GM19023 (cell line): ENCODE data around the gene SLC26A2.
"Not testable (repeated sequence)": the region's sequence is repeated elsewhere in the genome, so short reads cannot be mapped to it uniquely, and the experiment has no call there.

Source experiments
- ATAC-seq: cut with Tn5 transposase; IDR thresholded peaks from one replicate; pipeline ENCODE4 v1.9.1; 2021; ENCODE audit warnings: mild to moderate bottlenecking, moderate library complexity; ENCODE audit not compliant: unreplicated experiment

SLC26A2 gene

DNA sequence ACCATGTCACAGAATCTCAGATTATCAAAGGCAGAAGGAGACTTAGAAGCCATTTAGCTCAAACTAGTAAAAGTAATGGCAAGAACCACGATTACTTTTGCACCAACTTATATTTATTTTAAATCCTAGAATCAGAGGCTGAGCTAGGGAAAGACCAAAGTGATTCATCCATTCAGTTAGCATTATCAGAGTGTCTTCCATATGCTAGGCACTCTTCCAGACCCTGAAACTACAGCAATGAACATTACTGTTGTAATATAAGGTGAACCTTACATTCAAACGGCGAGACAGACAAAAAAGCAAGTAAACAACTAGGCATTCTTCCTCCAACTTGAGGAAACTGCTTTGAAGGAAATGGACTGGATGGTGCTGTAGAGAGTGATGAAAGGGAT is 23.9 kb upstream of the SLC26A2 start:
- no peak for ATAC-seq

DNA sequence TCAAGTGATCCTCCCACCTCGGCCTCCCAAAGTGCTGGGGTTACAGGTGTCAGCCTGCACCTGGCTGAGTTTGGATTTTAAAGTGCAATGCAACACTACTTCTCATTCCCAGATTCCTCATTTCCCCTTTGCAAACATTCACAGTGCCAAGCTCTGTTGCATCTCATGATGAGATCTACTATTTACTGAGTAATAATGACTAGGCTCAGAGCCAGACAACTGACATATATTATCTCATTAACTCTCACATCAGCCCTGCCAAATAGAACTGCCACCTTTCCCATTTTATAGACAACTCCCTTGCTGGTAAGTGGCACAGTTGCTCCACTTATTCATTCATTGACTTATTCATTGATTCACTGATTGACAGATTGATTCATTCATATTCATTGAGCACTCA is 22.9 kb upstream of the SLC26A2 start:
- no peak for ATAC-seq

DNA sequence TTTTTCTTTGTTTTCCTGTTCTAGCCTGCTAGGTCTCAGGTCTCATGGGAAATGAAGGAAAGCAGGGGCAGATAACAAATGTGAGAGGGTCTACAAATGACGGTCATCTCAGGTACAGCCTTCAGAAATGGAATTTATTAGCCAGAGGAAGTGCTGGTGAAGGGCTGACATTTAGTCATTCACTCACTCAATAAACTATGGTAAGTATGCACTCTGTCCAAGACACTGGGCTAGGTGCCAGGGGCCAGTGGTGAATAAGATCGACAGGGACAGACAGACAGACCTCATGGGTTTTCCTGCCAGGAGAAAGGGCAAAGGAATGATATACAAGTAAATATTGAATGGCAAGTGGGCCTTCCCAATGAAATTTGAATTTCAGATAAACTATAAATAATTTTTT is 22.3 kb upstream of the SLC26A2 start:
- no peak for ATAC-seq

DNA sequence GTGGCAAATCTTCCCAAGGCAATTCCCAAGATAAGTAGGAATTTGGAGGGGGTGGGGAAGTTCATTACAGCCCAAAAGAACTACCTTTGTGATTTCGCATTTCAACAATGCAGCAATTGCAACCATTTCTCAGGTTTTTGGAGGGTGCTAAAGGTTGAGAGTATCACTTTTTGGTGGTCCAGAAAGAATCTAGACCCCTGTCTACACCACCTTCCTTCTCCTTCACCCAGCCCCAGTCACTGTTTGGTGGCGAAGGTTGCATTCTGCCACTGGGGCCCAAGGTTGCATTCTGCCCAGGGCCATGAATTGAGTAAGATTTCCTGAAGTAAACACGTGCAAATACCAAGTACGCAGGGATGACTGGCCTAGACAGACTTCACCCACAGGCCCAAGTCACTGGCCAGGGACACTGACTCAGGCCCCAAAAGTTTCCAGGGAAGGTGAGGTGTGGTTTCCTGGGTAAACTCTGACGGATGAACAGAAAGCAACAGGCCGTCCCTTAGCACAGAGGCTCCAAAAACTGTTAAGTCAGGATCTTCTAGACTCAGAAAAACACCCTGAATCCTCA is 21.7 kb upstream of the SLC26A2 start:
- no peak for ATAC-seq

DNA sequence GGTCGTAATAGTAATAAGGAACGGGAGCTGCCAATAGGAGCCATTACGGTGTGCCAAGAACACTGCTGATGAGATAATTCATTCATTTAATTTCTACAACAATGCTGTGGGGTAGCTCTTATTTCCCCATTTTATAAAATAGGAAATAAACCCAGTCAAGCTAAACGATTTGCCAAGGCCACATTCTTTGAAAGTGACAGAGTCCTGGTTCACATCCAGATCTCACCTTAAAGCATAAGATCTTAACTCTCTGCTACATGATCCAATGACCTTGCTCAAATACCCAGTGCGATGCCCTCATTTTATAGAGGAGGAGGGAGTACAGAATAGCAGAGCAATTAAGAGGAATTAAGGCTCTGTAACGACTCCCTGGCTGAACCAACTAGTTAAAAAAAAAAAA is 21.0 kb upstream of the SLC26A2 start:
- ATAC-seq, result no peak

DNA sequence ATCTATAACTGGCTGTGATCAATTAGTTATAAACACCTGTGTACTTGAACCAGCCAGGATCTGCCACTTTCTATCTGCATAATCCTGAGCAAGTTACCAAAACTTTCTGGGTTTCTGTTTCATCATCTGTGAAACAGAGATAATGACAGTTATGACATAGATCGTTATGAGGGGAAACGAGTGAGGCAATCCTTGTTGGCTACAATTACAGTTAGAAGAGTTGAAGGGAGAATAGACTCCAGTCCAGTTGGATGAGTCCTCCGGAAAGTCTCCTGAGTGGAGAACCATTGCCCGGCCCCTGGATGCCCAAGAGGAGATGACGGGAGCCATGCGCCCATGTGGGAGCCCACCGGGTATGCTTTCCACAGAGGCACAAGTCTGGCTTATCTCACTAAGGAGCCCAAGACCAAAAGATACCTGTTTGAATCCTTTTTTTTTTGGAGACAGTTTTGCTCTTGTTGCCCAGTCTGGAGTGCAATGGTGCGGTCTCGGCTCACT is 20.4 kb upstream of the SLC26A2 start:
- ATAC-seq, result peak; percentile 58

DNA sequence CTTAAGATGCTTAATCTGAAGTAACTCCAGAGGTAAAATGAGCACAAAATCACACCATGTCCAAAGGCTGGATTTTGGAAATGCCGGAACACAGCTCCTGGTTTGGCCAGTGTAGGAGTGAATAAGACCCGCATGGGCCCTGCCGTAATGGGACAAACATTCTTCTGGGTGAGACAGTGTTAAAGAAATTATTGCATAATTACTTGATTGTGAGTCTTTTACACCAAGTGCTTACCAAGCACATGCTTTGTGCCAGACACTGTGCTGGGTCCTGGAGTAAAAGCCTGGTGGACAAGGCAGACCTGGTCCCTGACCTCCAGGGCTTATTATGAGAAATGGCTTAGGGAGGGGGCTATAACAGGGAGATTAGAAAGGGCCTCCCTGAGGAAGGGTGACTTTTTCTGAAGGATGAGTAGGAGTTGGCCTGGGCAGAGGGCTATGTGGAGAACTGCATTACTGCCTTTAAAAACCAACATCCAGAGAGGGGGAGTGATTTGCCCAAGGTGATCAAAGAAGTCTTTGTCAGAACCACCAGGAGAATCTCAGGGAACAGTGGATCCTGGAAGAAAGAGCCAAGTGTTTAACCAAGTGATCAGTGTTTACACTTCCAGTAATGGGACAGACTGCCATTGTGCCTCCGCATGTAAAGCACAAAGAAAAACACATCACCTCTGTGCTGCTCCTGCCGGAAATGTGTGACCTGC is 19.5 kb upstream of the SLC26A2 start:
- no peak for ATAC-seq

DNA sequence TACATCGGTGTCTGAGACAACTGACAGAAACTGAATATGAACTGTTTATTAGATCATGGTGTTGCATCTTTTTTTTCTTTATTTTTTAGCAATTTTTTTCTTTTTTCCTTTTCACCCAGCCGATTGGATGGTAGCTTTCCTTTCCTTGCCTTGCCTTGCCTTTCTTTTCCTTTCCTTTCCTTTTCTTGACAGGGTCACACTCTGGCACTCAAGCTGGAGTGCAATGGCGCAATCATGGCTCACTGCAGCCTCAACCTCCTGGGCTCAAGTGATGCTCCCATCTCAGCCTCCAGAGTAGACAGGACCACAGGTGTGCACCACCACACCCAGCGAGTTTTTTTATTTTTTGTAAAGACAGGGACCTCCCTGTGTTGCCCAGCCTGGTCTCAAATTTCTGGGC is 18.8 kb upstream of the SLC26A2 start:
- no peak for ATAC-seq

DNA sequence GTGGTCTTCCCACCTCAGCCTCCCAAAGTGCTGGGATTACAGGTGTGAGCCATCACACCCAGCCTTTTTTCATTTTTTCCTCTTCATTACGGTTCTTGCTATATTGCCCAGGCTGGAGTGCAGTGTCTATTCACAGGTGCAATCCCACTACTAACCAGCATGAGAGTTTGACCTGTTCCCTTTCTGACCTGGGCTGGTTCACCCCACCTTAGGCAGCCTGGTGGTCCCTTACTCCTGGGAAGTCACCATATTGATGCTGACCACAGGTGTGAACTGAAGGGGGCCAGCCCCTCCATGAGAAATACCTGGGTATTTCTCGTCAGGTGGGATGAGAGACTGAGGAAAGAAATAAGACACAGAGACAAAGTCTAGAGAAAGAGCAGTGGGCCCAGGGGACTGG is 18.4 kb upstream of the SLC26A2 start:
- no peak for ATAC-seq

DNA sequence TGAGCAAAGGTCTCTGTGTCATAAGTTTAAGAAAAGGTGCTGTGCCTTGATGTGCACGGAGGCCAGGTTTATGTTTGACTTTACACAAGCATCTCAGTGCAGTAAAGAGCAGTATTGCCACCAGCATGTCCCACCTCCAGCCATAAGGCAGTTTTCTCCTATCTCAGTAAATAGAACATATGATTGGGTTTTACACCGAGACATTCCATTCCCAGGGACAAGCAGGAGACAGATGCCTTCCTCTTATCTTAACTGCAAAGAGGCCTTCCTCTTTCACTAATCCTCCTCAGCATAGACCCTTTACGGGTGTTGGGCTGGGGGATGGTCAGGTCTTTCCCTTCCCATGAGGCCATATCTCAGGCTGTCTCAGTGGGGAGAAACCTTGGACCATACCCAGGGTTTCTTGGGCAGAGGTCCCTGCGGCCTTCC is 17.8 kb upstream of the SLC26A2 start:
- ATAC-seq, result not testable (repeated sequence)

DNA sequence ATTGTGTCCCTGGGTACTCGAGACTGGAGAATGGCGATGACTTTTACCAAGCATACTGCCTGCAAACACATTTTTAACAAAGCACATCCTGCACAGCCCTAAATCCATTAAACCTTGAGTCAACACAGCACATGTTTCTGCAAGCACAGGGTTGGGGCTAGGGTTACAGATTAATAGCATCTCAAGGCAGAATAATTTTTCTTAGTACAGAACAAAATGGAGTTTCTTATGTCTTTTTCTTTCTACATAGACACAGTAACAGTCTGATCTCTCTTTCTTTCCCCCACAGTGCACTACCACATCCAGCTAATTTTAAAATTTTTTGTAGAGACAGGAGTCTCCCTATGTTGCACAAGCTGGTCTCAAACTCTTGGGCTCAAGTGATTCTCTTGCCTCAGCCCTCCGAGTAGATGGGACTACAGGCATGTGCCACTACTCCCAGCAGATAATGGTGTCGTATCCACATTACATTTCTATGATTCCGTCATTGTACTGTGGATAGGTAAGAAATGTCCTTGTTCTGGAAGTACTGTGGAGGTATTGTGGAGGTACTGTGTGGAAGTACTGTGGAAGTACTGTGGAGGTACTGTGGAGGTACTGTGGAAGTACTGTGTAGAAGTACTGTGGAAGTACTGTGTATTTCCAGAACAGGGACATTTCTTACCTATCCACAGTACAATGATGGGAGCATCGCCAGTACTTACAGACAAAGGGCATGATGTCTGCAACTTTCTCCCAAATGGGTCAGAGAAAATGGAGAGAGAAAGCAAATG is 17.2 kb upstream of the SLC26A2 start:
- not testable (repeated sequence) for ATAC-seq

DNA sequence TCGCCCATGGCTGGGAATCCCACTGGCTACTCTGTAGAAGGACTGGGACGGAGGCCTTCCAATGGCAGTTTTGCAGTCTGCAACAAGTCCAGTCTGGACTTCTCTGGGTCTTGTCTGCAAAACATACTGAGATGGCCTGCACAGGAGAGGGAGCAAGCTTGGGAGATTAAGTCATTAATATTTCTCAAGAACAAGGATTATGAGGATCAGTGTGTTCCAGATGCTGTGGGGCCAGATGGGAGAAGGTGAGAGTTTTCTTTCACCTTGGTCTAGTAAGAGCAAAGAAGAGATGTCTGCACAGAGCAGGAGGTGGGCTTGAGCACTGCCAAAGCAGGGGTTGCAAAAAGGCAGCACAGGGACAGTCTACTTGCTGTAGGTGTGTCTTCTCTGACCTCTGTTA is 15.9 kb upstream of the SLC26A2 start, which contains the start of gene PDE6A:
Gene PDE6A, minus strand, starts transcription at position 128 of the 400 bp plus-strand sequence. Its CDS starts 120 bp downstream, at position 8.
- ATAC-seq, result no peak

DNA sequence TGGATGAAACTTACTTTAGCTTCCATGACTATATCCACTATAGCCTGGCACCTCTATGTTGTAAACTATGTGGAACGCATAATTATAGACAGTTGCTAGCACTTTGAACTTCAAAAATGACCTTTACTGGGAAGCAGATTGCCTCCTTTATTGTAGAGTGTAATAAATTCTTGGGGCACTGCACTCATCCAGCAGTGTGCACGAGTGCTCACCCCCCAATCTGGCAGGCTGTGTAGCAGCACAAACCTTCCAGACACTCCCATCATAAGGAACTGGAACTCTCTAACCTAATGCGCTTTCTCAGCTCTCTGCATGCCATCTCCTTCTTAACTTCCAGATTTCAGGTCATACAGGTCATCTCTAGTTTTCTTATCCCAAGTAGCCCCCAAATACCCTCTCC is 14.4 kb upstream of the SLC26A2 start:
- no peak for ATAC-seq

DNA sequence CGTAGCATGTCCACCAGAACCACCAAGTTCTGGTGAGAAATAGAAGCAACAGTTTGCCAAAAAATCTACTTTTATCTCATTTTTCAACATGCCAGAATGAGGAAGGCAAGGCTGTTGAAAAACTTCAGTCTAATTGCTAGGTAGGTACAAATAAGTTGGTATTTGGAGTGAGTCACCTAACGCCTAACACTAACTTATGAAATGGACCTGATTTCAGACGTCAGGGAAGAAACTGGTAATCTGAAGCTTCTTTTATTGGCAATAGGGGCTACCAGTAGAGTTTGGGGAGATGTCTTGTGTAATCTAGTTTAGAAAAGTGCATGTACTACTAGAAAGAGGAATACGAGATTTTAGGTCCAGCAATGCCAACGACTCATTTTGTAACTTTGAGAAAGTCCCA is 11.6 kb upstream of the SLC26A2 start:
- ATAC-seq, result no peak

DNA sequence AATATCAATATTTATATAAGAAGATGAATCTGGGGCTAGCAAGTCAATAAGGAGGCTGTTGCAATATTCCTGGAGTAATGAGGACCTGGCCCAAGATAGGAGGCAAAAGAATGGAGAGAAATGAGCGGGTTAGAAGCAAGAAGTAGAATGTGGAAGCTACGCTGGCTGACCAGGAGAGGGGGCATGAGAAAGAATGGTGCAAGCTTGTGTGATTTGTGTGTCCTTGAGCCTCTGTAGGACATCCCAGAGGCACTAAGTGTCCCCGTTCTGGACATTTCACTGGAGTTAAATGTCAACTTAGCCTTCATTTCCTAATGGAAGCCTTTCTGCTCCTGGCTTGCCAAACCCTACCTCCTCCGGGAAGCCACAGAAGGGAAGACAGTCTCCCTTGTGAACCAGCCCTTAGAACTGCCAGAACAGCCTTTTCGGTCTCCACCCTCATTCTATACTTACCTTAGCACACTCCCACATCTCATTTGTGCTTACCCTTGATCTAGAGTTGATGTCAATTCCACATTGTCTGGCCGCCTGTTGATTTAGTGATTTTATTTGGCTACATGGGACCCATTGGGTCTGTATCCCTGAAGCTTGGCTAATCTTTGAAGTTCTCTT is 9.3 kb upstream of the SLC26A2 start:
- ATAC-seq, result no peak

DNA sequence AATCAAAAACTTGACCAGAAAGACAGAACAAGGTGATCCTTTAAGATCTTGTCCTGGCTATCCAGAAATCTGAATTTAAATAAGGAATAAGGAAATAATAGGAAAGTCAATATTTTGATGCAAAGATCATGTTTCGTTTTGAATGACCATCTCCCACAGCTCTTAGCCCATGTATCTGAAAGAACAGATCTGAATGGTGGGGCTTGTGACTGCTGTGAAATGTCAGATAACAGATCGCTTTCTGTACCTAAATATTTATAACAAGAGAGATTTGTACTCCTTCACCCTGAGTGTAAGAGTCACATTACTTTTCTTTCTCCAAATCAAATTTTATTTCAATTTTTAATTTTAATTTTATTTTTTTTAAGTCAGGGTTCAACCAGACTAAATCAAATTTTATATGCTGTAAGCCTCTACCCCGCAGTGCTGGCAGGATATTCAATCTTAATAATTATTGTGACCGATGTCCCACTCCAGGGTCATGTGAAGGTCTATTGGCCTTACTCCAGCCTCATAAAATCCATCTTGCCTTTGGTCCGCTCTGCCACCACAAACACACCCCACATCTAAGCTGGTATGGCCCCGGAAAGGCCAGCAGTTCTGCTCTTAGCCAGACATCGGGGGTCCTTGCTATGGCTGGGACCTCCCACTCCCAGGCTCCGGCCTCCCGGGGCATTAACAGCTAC is 7.0 kb upstream of the SLC26A2 start:
- ATAC-seq, result no peak

DNA sequence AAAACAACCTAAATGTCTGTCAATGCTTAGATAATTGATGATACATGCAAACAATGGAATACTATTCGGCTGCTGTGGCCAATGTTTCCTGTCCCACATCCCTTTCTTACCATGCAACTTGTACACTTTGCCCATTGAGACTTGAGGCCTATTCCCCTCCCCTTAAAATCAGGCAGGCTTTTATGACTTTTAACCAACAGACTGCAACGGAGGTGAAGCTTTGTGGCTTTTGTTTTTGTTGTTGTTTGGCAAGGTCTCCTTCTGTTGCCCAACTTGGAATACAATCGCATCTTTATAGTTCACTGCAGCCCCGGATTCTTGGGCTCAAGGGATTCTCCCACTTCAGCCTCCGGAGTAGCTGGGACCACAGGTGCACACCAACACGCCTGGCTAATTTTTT is 5.8 kb upstream of the SLC26A2 start:
- no peak for ATAC-seq

DNA sequence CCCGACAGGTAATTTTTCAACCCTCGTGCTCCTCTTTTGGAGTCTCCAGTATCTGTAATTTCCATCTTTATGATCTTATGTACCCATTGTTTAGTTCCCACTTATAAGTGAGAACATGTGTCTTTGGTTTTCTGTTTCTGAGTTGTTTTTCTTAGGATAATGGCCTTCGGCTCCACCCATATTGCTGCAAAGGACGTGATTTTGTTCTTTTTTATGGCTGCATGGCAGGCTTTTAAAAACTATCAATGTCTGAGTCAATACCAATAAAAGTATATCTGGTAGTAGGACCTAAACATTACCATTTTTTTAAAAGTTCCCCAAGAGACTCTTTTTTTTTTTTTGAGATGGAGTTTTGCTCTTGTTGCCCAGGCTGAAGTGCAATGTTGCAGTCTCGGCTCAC is 3.9 kb upstream of the SLC26A2 start:
- no peak for ATAC-seq

DNA sequence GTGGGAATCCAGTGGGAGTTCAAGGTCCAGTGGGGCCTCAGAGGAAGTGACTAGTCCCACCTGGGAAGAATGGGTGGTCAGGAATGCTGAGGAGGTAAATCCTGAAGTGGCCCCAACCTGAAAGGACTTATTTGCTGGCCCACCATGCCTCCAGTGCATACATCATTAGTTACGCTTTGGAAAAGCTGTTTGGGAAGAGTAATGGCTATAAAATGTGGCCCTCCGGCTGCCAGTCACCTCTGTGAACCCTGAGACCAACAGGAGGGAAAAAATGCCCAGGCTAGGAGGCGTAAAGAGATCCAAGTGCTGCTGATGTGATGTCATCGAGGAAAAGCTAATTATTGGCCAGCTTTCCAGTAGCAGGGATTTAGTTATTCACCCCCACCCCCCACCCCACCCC is 2.7 kb upstream of the SLC26A2 start:
- ATAC-seq, result no peak

DNA sequence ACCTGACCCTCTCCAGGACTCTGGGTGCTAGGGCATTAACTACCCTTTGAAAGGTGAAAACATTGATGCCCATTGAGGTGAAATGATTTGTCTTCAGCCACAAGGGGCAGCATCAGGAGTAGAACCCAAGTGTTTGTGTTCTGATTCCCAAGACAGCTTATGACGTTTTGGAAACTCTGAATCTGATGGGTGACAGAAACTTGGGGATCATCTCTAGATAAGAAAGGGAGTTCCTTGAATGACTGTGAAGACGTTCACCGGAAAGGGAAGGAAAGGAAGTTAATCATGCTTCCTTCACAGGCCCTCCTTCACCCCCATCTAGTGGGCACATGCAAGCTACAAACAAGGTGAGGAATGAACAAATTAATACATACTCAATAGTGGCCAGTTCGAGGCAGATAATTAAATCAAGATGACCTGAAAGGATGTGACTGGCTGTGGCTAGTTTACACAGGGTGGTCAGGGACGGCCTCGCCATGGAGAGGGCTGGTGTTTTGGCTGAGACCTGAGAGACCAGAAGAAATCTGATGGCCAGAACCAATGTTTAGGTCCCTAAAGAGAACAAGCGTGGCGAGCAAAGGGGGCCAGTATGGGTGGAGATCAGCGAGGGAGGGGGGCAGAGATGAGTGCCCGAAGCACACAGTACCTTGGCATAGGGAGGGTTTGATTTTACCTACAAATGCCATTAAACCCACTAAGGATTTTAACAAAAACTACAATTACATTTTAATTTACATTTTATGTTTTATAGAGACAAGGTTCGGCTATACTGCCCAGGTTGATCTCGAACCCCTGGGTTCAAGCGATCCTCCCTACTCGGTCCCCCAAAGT is 937 bp upstream of the SLC26A2 start:
- ATAC-seq, result no peak
